Stimulated activated CD4-positive, alpha-beta T cell treated with anti-CD3 and anti-CD28 coated beads, Interleukin-4, amount 100 ng/mL, for 48 hours (primary cell): Measurements from ENCODE around the gene YWHAE.
A peak's percentile ranks its signal among the peaks of the same experiment; 100 is the strongest.
"Not testable (repeated sequence)": the region's sequence is repeated elsewhere in the genome, so short reads cannot be mapped to it uniquely, and the experiment has no call there.

Experiments
- DNase-seq, 2 donors: peaks; one replicate each; pipeline ENCODE4 v3.0.0-alpha.2; 2020; ENCODE audit warnings: low read depth in 2 of 2

YWHAE gene

DNA sequence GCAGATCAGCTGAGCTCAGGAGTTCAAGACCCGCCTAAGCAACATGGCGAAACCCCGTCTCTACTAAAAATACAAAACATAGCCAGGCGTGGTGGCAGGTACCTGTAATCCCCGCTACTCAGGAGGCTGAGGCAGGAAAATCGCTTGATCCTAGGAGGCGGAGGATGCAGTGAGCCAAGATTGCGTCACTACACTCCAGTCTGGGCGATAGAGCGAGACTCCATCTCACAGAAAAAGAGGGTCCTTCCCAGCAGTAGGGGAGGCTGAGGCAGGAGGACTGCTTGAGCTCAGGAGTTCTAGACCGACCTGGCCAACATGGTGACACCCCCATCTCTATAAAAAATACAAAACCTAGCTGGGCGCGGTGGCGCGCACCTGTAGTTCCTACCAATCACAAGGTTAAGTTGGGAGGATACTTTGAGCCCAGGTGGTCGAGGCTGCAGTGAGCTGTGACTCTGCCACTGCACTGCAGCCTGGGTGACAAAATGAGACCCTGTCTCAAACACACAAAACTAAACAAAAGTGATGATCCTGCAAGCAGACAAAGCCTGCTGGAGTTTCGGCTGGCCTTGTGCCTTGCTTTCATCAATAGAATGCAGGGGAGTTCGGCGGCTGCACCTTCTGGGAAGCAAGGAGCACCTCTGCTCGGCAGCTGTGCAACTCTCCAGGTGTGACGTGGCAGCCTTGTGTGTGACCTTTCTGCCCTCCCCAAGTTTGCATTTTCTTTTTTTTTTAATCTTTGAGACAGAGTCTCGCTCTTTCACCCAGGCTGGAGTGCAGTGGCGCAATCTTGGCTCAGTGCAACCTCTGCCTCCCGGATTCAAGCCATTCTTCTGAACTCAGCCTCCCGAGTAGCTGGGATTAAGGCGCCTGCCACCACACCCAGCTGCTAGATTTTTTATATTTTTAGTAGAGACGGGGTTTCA, 12.4 kb upstream of the YWHAE start:
- DNase-seq: no peak

DNA sequence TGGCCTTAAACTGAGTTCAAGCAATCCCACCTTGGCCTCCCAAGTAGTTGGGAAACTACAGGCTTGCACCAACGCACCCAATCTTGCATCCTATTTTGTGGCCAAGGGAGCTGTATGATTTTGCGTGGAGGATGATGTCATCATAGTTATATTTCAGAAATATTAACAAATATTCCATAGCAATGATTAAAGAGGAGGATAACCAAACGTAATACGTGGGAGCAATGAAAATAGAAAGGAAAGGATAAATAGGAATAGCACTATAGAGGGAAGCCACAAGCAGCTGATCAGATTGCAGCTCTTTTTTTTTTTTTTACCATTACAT, 2.2 kb upstream of the YWHAE start:
- no peak for DNase-seq

DNA sequence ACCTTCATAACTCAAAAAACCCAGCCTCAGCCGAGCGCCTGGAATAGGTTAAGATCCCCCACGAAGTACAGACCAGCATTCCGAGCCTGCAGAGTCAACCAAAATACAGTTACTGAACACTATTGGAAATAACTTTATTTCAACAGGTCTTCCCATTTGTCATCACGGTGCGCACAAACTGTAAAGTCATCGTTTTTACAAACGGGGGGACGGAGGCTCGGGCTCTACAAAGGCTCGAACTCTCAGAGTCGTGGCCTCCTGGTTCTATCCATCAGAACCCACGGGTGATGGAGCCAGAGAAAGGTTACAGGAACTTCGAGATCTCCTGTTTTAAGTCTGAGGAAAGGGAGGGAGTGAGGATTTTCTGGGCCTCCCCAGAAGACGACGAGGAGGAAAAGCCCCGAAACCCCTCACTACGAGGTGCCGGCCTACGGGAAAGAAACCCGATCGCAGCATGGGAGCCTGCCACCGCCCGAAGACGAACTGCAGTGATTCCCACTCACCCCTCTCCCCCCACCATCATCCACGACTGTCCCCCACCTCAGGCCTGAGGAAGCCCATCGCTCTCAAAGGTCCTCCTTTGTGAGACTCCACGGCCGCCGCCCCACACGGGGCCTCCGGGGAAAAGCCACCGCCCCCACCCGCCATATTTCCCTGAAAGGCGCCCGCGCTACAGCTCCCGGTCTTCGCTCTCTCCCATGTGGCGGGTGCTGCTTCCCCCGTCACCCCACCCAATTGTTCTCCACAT, 917 bp downstream of the YWHAE start:
- DNase-seq: peak; percentile 12 to 50

DNA sequence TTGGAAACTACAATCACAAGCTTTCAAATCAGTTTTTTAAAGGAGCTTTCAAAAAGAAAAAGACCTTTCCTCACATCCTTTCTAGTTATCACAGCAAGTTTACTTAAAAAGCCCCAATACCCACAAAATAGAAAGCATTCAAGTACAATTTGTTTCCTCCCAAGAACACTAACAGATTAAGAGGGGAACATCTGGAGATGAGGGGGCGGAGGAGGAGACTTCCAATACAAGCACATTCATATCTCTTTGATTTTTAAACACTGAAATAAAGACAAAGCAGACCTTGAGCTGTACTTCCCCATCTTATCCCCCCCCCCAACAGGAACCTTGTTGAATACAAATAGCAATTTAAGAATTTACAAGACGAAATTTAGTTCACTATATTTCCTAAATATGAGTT, 2.0 kb downstream of the YWHAE start:
- no peak for DNase-seq

DNA sequence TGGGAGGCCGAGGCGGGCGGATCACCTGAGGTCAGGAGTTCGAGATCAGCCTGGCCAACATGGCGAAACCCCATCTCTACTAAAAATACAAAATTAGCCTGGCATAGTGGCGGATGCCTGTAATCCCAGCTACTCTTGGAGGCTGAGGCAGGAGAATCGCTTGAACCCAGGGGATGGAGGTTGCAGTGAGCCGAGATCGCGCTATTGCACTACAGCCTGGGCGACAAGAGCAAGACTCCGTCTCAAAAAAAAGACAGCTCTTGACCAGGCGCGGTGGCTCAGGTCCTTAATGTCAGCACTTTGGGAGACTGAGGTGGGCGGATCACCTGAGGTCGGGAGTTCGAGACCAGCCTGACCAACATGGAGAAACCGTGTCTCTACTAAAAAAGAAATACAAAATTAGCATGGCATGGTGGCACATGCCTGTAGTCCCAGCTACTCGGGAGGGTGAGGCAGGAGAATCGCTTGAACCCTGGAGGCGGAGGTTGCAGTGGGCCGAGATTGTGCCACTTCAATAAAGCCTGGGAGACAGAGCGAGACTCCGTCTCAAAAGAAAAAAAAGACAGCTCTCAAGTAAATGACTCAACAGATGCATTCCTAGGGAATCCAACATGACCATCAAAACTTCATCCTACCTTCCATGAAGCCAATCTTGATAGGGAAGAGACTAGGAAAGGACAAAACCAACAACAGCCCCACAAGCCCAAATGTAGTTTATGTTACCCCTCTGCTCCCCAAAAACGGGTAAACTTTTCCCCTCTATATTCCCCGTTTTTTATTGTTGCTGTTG, 4.0 kb downstream of the YWHAE start:
- DNase-seq: not testable (repeated sequence)

DNA sequence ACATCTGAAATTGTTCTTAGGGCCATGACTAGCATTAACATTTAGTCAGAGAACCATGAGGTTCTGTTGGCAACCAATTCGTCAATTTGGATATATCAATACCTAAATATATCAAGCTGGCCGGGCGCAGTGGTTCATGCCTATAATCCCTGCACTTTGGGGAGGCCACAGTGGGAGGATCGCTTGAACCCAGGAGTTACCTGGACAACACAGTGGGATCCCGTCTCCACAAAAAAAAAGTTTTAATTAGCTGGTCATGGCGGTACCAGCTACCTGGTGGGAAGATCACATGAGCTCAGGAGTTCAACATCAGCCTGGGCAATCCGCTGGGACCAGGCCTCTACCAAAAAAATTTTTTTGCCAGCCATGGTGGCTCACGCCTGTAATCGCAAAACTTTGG, 8.4 kb downstream of the YWHAE start:
- DNase-seq: no peak

DNA sequence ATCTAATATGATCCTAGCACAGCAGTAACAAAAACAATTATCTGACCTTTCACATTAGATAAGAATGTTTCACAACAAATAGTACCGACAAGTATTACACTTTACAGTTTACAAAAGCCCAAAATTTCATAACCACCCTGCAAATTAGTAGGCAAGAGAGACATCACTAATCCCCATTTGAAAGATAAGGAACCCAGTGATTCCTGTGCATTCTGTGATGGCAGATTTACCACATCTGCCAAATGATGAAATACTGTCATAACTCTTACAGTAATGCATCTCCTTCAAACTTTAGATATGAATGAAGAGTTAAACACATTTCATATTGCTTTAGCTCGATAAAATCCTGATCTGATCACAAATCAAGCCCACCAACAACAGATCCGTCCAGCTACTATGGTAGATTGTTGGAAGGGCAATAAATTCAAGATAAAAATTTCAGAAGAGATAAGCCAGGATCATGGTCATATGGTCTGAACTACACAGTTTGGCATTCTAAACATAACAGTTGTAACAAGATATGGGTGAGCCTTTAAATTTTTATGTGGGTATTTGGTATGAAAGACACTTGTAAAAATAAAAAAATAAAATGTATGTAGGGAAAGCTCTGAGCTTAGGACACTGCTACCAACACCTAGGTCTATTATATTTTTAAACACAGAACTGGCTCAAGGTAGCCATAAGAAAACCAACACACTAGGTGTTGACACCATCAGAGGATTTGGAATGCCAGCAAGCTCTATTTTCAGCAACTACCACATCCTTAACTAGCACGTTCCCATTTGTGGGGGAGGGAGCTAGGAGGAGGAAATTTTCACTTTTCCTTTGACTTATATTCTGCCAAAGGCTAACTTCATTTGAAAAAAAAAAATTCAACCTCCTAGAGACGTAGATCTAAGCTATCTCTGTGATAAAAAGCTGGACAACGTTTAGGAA, 9.3 kb downstream of the YWHAE start:
- DNase-seq: no peak

DNA sequence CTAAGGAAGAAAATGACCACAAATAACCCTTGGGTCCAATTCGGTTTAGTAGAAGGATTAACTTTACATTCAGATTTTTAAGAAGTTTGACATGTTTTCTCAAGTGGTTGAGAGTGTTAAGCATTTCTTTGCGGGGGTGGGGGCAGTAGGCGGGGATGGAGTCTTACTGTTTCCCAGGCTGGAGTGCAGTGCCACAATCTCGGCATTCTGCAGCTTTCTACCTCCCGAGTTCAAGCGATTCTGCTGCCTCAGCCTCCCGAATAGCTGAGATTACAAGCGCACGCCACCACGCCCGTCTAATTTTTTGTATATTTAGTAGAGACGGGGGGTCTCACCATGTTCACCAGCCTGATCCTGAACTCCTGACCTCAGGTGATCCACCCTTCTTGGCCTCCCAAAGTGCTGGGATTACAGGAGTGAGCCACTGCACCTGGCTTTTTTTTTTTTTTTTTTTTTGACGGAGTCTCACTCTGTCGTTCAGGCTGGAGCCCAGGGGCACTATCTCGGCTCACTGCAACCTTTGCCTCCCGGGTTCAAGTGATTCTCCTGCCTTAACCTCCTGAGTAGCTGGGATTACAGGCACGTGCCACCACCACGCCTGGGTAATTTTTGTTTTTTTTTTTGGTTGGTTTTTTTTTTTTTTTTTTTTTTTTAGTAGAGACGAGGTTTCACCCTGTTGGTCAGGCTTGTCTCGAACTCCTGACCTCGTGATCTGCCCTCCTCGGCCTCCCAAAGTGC, 12.4 kb downstream of the YWHAE start:
- DNase-seq: not testable (repeated sequence)

DNA sequence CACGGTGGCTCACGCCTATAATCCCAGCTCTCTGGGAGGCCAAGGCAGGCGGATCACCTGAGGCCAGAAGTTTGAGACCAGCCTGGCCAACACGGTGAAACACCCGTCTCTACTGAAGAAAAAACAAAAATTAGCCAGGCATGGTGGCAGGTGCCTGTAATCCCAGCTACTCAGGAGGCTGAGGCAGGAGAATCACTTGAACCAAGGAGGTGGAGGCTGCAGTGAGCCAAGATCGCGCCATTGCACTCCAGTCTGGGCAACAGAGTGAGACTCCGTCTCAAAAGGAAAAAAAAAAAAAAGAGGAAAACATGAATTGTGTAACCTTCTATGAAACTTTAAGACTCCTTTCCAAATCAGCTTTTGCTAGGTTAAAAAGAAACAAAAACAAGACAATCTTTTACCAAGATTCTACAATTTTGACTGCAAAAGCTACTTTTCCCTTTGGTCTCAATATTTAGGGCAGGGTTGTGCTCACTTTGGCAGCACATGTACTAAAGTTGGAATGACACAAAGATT, 13.3 kb downstream of the YWHAE start:
- DNase-seq: not testable (repeated sequence)

DNA sequence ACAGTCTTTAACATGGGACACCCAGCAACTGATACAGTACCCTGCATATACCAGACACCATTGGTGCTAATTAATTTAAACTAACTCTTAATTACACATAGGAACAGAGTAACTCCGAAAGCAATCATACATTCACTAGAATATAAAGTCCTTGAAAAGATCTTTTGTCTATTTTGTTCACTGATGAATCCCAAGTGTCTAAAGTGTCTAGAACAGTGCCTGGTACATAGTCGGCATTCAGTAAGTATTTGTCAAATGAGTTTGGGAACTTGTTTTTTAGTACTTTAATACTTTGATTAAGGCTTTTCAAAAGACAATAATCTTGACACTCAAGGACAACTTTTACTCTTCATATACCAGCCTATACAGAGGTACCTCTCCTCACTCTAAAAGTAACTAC, 13.8 kb downstream of the YWHAE start:
- no peak for DNase-seq

DNA sequence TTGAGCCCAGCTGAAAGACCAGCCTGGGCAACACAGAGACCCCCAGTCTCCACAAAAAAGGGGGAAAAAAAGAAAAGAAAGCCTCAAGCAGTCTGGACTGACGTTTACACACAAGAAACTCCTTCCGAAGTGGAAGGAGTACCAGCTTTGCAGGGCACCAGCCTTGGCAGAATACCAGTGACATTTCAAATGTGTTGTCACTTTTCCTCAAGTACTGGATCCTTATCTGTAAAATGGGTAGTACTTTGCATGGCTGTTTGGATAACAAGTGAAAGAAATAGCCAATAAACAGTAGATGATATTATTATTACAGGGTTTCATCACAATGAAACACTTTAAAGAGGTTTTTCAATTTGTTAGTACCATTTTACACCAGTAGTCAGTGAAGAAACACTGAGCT, 14.2 kb downstream of the YWHAE start:
- no peak for DNase-seq

DNA sequence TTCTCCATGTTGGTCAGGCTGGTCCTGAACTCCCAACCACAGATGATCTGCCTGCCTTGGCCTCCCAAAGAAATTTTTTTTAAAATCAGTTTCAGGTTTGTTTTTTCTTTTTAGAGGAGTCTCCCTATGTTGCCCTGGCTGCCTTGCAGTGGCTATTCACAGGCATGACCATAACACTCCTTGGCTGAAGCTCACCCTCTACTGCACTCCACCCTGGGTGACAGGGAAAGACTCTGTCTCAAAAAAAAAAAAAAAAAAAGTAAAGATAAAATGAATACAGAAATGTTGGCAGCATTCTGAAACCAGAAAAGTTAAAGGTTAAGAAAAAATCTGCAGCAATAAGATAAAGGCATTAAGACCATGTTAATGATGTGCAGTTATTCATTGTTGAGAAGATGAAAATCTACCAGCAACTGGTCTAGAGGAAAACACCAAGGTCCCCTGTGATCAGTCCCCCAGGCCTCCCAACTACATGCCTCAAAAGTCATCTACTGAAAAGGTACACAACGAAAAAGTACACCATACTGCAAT, 15.1 kb downstream of the YWHAE start:
- DNase-seq: no peak

DNA sequence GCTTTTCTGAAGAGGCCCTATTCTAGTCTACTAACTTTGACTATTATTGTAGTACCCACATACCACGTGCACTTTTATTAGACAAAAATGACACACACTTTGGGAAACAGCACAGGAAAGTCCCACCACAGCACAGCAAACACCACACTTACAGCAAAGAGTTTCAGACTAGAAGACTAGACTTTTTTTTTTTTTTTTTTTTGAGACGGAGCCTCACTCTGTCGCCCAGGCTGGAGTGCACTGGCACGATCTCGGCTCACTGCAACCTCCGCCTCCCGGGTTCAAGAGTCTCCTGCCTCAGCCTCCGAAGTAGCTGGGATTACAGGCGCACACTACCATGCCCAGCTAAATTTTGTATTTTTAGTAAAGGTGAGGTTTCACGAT, 20.1 kb downstream of the YWHAE start:
- DNase-seq: no peak

DNA sequence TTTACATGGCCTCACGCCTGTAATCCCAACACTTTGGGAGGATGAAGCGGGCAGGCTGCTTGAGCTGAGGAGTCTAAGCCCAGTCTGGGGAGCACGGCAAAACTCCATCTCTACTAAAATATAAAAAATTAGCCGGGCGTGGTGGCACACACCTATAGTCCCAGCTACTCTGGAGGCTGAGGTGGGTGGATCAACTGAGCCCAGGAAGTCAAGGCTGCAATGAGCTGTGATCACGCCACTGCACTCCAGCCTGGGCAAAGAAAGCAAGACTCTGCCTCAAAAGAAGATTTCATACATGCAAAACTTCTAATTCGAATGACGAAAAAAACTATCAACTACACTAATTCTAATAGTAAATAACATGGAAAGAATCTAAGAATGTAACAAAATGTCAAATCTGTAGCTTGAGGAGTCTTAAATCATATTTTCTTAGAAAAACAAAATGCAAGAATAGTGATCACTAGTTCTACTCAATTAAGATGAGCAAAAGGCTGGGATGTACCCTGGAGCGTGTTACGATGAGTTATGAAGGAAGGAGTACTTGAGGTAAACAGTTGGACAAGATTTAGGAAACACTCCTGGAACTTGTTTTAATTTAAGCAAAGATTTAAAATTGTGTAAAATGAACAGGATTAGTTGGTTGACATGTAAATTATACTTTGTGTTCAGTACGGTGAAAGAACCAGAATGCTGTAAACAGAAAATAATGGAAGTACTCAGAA, 20.7 kb downstream of the YWHAE start:
- DNase-seq: no peak

DNA sequence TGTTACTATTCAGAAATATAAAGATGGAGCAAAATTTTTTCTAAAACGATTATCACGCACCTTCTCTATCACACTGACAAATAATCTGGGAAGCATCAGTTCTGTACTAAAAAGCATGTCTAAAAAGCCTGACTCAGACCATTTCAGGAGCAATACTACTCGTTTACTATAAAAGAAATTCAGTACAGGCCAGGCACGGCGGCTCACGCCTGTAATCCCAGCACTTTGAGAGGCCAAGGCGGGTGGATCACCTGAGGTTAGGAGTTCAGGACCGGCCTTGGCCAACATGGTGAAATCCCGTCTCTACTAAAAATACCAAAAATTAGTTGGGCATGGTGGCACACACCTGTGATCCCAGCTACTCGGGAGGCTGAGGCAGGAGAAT, 21.6 kb downstream of the YWHAE start:
- not testable (repeated sequence) for DNase-seq

DNA sequence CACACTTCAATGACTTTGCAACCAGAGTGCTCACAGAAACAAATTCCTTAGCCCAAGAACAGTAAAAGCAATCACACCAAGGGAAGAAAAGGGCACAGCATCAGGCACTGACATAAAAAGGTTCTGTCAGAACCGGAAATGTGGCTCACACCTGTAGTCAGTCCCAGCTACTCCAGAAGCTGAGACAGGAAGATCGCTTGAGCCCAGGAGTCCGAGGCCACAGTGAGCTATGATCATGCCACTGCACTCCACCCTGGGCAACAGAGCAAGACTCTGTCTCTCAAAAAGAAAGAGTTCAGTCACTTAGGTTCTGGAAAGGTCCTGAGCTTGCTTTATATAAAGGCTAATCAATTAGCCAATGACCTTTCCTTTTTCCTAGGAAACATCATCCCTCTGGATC, 22.7 kb downstream of the YWHAE start:
- DNase-seq: no peak

DNA sequence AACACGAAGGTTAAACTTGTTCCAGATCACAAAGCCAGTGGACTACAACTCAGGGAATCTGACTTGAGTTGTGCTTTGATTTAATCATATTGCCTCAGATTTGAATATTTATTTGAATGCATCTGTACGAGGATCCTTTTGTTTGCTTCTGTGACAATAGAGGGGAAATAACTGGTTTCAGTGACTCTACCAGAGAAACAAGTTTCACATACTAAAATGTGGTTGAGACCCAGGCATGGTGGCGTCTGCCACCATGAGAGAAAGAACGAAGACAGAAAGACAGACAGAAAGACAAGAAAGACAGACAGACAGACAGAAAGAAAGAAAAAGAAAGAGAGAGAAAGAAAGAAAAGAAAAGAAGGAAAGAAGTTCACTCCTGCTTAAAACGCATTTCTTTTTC, 24.0 kb downstream of the YWHAE start:
- DNase-seq: no peak

DNA sequence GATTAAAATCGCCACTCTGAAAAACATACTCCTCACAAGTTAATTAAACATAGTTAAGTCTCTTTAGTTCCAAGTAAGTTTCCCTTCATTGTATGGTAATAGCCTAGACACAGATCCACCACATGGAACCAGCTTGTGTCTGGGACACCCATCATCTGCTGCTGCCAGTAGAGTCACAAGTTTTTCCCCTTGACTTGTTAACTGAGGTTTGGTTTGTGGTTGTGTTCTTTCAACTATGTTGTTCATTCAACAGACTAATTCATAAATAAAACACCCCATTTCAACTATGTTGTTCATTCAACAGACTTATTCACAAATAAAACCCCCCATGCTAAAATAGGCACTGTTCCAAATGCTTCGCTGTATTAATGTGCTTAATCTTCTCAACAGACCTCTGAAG, 24.4 kb downstream of the YWHAE start:
- DNase-seq: no peak

DNA sequence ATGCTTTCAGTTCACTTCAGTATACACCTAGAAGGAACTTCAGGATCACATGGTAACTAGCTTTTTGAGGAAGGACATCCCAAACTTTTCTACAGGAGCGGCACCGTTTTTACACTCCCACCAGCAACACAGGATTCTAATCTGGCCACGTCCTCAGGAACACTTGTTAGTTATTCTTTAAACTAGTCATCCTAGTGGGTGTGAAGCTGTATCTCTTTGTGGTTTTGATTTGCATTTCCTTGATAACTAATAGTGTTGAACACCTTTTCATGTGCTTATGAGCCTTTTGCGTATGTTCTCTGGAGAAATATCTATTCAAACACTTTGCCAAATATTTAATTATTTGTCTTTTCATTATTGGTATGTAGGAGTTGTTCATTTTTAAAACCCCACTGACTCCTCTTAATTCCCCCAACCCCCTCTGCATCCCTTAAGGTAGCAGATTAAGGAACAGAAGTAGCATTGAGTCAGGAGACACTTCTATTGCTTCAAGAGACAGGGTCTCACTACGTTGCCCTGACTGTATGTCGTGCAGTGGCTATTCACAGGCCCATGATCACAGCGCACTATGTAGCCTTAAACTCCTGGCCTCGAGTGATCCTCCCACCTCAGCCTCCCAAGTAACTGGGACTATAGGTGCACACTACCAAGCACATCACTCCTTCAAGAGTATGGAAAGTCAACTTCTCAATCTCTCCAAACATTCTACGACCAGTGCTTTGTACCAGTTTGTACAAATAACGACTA, 25.4 kb downstream of the YWHAE start:
- no peak for DNase-seq
